ENCODE data around the gene MTHFS.
A peak's percentile ranks its signal among the peaks of the same experiment; 100 is the strongest.
"Not testable (repeated sequence)": the region's sequence is repeated elsewhere in the genome, so short reads cannot be mapped to it uniquely, and the experiment has no call there.

Gene MTHFS

GRCh38 chr15:79896634-79897379 is at the start of gene MTHFS:
MTHFS (minus strand) TSS chr15:79897014; CDS start chr15:79896988, 26 bp downstream.
- intact Hi-C loops (cut with DNase I): no loop called here
- peak; percentile 27 to 88 (median 72) for DNase-seq

- intact Hi-C loops (cut with DNase I): no loop called here
- no peak for DNase-seq
These were observed 47.8 kb upstream of the MTHFS start for GRCh38 chr15:79944622-79945021.

GRCh38 chr15:79943820-79944219 is 47.0 kb upstream of the MTHFS start:
- intact Hi-C loops (cut with DNase I): no loop called here
- no peak for DNase-seq

- DNase-seq: no peak
- intact Hi-C loops (cut with DNase I): no loop called here
These were observed 46.1 kb upstream of the MTHFS start for GRCh38 chr15:79942741-79943481.

GRCh38 chr15:79939399-79939798 is 42.6 kb upstream of the MTHFS start:
- intact Hi-C loops (cut with DNase I): no loop called here
- DNase-seq: no peak

GRCh38 chr15:79938143-79938542 is 41.3 kb upstream of the MTHFS start:
- DNase-seq: no peak
- intact Hi-C loops (cut with DNase I): no loop called here

- DNase-seq; intact Hi-C loops (cut with DNase I): not testable (repeated sequence)
These were observed 38.9 kb upstream of the MTHFS start for GRCh38 chr15:79935556-79936201.

GRCh38 chr15:79933231-79933630 is 36.4 kb upstream of the MTHFS start:
- no peak for DNase-seq
- intact Hi-C loops (cut with DNase I): no loop called here

- intact Hi-C loops (cut with DNase I): no loop called here
- peak in 2 of 42 donors; percentile 4 to 23 for DNase-seq
These were observed 35.6 kb upstream of the MTHFS start for GRCh38 chr15:79932447-79932846.

GRCh38 chr15:79930516-79930915 is 33.7 kb upstream of the MTHFS start:
- intact Hi-C loops (cut with DNase I): no loop called here
- DNase-seq: no peak

GRCh38 chr15:79929412-79929811 is 32.6 kb upstream of the MTHFS start:
- DNase-seq: no peak
- intact Hi-C loops (cut with DNase I): no loop called here

- intact Hi-C loops (cut with DNase I); DNase-seq: not testable (repeated sequence)
These were observed 29.3 kb upstream of the MTHFS start for GRCh38 chr15:79926116-79926515.

- intact Hi-C loops (cut with DNase I): loop anchor here (5.0 kb wide), 1 partner anchor 138 kb away; no protein-coding TSS in a partner anchor
- DNase-seq: no peak
These were observed 27.6 kb upstream of the MTHFS start for GRCh38 chr15:79924379-79924778.

GRCh38 chr15:79923515-79924169 is 26.8 kb upstream of the MTHFS start:
- intact Hi-C loops (cut with DNase I): loop anchor here (5.0 kb wide), 1 partner anchor 139 kb away; no protein-coding TSS in a partner anchor
- peak; percentile 66 to 95 (median 86) for DNase-seq

- DNase-seq: peak; percentile 4 to 82 (median 51)
- intact Hi-C loops (cut with DNase I): loop anchor here (5.0 kb wide), 1 partner anchor 139 kb away; no protein-coding TSS in a partner anchor
These were observed 26.3 kb upstream of the MTHFS start for GRCh38 chr15:79923079-79923514.

- intact Hi-C loops (cut with DNase I): loop anchor here (5.0 kb wide), 1 partner anchor 140 kb away; no protein-coding TSS in a partner anchor
- peak in 1 of 42 donors; percentile 3 for DNase-seq
These were observed 25.8 kb upstream of the MTHFS start for GRCh38 chr15:79922512-79923078.

- intact Hi-C loops (cut with DNase I): loop anchor here (5.0 kb wide), 1 partner anchor 142 kb away; no protein-coding TSS in a partner anchor
- DNase-seq: no peak
These were observed 23.1 kb upstream of the MTHFS start for GRCh38 chr15:79919749-79920511.

Measured in head of caudate nucleus (tissue), 42 donors.